ENCODE data around the gene TMEM141.

DNA sequence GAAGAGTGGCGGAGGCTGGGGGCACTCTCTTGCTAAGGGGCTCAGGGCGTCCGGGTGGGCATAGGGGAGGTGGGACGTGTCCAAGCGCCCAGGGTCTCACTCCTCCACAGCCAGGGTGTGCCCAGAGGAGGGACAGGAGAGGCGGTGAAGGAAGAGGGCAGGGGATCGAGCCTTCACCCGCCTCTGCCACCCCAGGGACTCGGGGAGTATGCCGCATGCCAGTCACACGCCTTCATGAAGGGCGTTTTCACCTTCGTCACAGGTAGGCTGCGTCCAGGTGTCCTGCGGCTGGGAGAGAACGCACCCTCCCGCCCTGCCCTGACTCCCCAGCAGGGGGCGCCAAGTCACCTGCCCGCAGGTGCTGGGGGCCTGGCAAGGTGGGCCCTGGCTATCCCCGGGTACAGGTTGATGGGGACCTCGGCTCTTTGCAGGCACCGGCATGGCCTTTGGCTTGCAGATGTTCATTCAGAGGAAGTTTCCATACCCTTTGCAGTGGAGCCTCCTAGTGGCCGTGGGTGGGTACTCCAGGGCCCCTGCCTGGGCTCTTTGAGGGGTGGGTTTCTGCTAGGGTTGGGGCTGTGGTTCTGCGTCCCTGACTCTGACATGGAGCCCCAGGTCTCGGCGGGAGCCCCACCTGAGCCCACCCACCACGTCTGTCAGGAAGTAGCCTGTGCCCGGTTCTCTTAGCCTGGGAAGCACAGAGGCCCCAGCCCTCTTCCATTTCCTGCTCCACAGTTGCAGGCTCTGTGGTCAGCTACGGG, 552 bp downstream of the TMEM141 start:
- TF ChIP-seq GATAD2B (conservative IDR thresholded peaks at IDR 0.05; ENCODE audit: low read depth) (no peak), CBFB (IDR thresholded peaks at IDR 0.05; ENCODE audit: low read depth) (no peak), CREB1 (IDR thresholded peaks at IDR 0.05; ENCODE audit: low read depth) (no peak), LARP7 (IDR thresholded peaks at IDR 0.05) (no peak), BACH1 (IDR thresholded peaks at IDR 0.05; ENCODE audit: borderline replicate concordance) (no peak), POLR2A (IDR thresholded peaks at IDR 0.05; ENCODE audit: low read depth, low read length) (no peak), RBBP5 (conservative IDR thresholded peaks at IDR 0.05) (no peak), HCFC1 (IDR thresholded peaks at IDR 0.05; ENCODE audit: low read length) (0 out of 2 replicates have a peak, but pooled peaks have one; percentile 13)
- TF ChIP-seq, protein P1, sequence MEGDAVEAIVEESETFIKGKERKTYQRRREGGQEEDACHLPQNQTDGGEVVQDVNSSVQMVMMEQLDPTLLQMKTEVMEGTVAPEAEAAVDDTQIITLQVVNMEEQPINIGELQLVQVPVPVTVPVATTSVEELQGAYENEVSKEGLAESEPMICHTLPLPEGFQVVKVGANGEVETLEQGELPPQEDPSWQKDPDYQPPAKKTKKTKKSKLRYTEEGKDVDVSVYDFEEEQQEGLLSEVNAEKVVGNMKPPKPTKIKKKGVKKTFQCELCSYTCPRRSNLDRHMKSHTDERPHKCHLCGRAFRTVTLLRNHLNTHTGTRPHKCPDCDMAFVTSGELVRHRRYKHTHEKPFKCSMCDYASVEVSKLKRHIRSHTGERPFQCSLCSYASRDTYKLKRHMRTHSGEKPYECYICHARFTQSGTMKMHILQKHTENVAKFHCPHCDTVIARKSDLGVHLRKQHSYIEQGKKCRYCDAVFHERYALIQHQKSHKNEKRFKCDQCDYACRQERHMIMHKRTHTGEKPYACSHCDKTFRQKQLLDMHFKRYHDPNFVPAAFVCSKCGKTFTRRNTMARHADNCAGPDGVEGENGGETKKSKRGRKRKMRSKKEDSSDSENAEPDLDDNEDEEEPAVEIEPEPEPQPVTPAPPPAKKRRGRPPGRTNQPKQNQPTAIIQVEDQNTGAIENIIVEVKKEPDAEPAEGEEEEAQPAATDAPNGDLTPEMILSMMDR (IDR thresholded peaks at IDR 0.05 in 2 of 3, conservative IDR thresholded peaks at IDR 0.05 in 1 of 3; ENCODE audit: control insufficient read depth in 2 of 3, extremely low read depth in 1 of 3, insufficient read depth in 1 of 3, low read depth in 3 of 3, low read length in 3 of 3) = peak; percentile 76 to 98 (median 97)
- TF ChIP-seq, protein P2, sequence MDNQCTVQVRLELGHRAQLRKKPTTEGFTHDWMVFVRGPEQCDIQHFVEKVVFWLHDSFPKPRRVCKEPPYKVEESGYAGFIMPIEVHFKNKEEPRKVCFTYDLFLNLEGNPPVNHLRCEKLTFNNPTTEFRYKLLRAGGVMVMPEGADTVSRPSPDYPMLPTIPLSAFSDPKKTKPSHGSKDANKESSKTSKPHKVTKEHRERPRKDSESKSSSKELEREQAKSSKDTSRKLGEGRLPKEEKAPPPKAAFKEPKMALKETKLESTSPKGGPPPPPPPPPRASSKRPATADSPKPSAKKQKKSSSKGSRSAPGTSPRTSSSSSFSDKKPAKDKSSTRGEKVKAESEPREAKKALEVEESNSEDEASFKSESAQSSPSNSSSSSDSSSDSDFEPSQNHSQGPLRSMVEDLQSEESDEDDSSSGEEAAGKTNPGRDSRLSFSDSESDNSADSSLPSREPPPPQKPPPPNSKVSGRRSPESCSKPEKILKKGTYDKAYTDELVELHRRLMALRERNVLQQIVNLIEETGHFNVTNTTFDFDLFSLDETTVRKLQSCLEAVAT (IDR thresholded peaks at IDR 0.05) = 0 out of 2 replicates have a peak, but pooled peaks have one; percentile 42
- TF ChIP-seq, protein P3, sequence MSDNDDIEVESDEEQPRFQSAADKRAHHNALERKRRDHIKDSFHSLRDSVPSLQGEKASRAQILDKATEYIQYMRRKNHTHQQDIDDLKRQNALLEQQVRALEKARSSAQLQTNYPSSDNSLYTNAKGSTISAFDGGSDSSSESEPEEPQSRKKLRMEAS (IDR thresholded peaks at IDR 0.05; ENCODE audit: low read depth, low read length) = no peak
- TF ChIP-seq, protein P4, sequence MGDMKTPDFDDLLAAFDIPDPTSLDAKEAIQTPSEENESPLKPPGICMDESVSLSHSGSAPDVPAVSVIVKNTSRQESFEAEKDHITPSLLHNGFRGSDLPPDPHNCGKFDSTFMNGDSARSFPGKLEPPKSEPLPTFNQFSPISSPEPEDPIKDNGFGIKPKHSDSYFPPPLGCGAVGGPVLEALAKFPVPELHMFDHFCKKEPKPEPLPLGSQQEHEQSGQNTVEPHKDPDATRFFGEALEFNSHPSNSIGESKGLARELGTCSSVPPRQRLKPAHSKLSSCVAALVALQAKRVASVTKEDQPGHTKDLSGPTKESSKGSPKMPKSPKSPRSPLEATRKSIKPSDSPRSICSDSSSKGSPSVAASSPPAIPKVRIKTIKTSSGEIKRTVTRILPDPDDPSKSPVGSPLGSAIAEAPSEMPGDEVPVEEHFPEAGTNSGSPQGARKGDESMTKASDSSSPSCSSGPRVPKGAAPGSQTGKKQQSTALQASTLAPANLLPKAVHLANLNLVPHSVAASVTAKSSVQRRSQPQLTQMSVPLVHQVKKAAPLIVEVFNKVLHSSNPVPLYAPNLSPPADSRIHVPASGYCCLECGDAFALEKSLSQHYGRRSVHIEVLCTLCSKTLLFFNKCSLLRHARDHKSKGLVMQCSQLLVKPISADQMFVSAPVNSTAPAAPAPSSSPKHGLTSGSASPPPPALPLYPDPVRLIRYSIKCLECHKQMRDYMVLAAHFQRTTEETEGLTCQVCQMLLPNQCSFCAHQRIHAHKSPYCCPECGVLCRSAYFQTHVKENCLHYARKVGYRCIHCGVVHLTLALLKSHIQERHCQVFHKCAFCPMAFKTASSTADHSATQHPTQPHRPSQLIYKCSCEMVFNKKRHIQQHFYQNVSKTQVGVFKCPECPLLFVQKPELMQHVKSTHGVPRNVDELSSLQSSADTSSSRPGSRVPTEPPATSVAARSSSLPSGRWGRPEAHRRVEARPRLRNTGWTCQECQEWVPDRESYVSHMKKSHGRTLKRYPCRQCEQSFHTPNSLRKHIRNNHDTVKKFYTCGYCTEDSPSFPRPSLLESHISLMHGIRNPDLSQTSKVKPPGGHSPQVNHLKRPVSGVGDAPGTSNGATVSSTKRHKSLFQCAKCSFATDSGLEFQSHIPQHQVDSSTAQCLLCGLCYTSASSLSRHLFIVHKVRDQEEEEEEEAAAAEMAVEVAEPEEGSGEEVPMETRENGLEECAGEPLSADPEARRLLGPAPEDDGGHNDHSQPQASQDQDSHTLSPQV (IDR thresholded peaks at IDR 0.05) = no peak
- TF ChIP-seq, protein P5, sequence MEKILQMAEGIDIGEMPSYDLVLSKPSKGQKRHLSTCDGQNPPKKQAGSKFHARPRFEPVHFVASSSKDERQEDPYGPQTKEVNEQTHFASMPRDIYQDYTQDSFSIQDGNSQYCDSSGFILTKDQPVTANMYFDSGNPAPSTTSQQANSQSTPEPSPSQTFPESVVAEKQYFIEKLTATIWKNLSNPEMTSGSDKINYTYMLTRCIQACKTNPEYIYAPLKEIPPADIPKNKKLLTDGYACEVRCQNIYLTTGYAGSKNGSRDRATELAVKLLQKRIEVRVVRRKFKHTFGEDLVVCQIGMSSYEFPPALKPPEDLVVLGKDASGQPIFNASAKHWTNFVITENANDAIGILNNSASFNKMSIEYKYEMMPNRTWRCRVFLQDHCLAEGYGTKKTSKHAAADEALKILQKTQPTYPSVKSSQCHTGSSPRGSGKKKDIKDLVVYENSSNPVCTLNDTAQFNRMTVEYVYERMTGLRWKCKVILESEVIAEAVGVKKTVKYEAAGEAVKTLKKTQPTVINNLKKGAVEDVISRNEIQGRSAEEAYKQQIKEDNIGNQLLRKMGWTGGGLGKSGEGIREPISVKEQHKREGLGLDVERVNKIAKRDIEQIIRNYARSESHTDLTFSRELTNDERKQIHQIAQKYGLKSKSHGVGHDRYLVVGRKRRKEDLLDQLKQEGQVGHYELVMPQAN (conservative IDR thresholded peaks at IDR 0.05) = peak; percentile 44; the same call in 1 of the 2 replicates
- TF ChIP-seq, protein P6, sequence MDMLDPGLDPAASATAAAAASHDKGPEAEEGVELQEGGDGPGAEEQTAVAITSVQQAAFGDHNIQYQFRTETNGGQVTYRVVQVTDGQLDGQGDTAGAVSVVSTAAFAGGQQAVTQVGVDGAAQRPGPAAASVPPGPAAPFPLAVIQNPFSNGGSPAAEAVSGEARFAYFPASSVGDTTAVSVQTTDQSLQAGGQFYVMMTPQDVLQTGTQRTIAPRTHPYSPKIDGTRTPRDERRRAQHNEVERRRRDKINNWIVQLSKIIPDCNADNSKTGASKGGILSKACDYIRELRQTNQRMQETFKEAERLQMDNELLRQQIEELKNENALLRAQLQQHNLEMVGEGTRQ (IDR thresholded peaks at IDR 0.05; ENCODE audit: borderline replicate concordance, low read depth, low read length) = no peak
